GM23248 (cell line): ENCODE measurements around the gene SLC16A12.
"Not testable (repeated sequence)": the region's sequence is repeated elsewhere in the genome, so short reads cannot be mapped to it uniquely, and the experiment has no call there.

Source experiments
- EZH2 ChIP-seq: fragments of 200-600 bp; sonication (generic); IDR thresholded peaks from 2 replicates; pipeline ENCODE4 v1.6.1; 2018; ENCODE audit warnings: antibody characterized with exemption, mild to moderate bottlenecking; ENCODE audit not compliant: insufficient read depth, poor library complexity, severe bottlenecking
- EZH2phosphoT487 ChIP-seq: fragments of 200-600 bp; sonication (generic); IDR thresholded peaks from 2 replicates; pipeline ENCODE4 v1.6.1; 2018; ENCODE audit warnings: antibody characterized with exemption, moderate library complexity, mild to moderate bottlenecking, low read depth; ENCODE audit not compliant: insufficient read depth

DNA sequence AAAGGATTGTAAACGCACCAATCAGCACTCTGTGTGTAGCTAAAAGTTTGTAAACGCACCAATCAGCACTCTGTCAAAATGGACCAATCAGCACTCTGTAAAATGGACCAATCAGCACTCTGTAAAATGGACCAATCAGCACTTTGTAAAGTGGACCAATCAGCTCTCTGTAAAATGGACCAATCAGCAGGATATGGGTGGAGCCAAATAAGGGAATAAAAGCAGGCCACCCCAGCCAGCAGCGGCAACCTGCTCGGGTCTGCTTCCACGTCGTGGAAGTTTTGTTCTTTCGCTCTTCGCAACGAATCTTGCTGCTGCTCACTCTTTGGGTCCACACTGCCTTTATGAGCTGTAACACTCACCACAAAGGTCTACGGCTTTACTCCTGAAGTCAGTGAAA lies 123.1 kb downstream of the SLC16A12 start:
- not testable (repeated sequence) for TF ChIP-seq EZH2, EZH2phosphoT487
